Measurements from ENCODE around the gene RABGAP1L. TPM values are rescaled to one million over a fixed set of nuclear protein-coding genes. Genes with fewer than 3 reads are reported as not detected.
"Not testable (repeated sequence)": the region's sequence is repeated elsewhere in the genome, so short reads cannot be mapped to it uniquely, and the experiment has no call there.

The RABGAP1L gene
- total RNA-seq, 1 donor from 2014 or later = 48.5 TPM

- no peak for TF ChIP-seq CTCF (IDR thresholded peaks at IDR 0.05; ENCODE audit: unreplicated experiment)
- Mint-ChIP-seq H3K27ac (no peak overlapping the region), H3K27me3 (ENCODE audit: low read depth) (no peaks in the 10 kb centered on the region), H3K4me1 (no peaks in the 10 kb centered on the region), H3K9me3 (no peaks in the 10 kb centered on the region), H3K36me3 (peaks cover 5% of the 10 kb centered on the region), H3K4me3 (no peak overlapping the region)
- DNase-seq (ENCODE audit: low spot score in 2 of 2, unreplicated experiment in 2 of 2) = no peak
Observed at GRCh38 chr1:174399211-174399610, 239.9 kb downstream of the RABGAP1L start.

GRCh38 chr1:174401075-174401474 lies 241.8 kb downstream of the RABGAP1L start:
- Mint-ChIP-seq H3K9me3 (no peaks in the 10 kb centered on the region), H3K27me3 (ENCODE audit: low read depth) (no peaks in the 10 kb centered on the region), H3K4me3 (no peak overlapping the region), H3K36me3 (peaks cover 5% of the 10 kb centered on the region), H3K27ac (no peak overlapping the region), H3K4me1 (no peaks in the 10 kb centered on the region)
- no peak for TF ChIP-seq CTCF (IDR thresholded peaks at IDR 0.05; ENCODE audit: unreplicated experiment)
- no peak for DNase-seq (ENCODE audit: low spot score in 2 of 2, unreplicated experiment in 2 of 2)

DNA sequence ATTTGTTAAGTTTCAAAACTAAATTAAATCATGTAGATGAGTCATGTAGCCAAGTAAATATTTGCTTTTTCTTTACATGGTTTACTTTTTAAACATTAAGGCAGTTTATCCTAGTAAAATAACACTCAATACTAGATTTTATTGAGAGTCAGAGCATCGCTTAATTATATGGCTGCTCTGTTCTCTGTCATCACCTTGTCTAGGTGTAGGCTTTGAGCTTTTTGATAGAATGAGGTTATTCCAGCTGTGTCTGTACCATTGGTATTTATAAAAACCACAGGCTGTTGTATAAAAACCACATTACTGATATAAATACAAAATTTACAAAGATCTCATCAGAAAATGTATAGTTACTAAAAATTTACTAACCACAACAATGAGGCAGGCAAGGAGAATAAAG lies 245.9 kb downstream of the RABGAP1L start:
- H3K36me3 Mint-ChIP-seq = no peaks in the 10 kb centered on the region
- H3K9me3 Mint-ChIP-seq = peaks cover 3% of the 10 kb centered on the region
- no peak for TF ChIP-seq CTCF (IDR thresholded peaks at IDR 0.05; ENCODE audit: unreplicated experiment)
- no peak overlapping the region for H3K27ac Mint-ChIP-seq
- no peaks in the 10 kb centered on the region for H3K27me3 Mint-ChIP-seq (ENCODE audit: low read depth)
- H3K4me3 Mint-ChIP-seq = no peak overlapping the region
- H3K4me1 Mint-ChIP-seq = no peaks in the 10 kb centered on the region
- DNase-seq (ENCODE audit: low spot score in 2 of 2, unreplicated experiment in 2 of 2) = no peak

DNA sequence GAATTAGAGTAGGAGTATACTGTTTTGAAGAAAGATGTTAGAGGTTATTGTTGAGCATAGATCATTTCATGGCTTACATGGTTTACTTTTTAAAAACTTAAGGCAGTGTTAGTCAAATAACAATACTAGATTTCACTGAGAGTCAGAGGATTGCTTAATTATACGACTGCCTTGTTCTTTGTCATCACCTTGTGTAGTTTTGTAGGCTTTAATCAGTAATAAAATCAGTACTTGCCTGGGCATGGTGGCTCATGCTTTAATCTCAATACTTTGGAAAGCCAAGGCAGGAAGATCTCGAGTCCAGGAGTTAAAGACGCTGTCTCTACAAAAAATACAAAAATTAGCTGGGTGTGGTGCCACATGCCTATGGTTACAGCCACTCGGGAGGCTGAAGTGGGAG lies 247.1 kb downstream of the RABGAP1L start:
- peaks cover 14% of the 10 kb centered on the region for H3K9me3 Mint-ChIP-seq
- no peaks in the 10 kb centered on the region for H3K36me3 Mint-ChIP-seq
- no peak for DNase-seq (ENCODE audit: low spot score in 2 of 2, unreplicated experiment in 2 of 2)
- no peak for TF ChIP-seq CTCF (IDR thresholded peaks at IDR 0.05; ENCODE audit: unreplicated experiment)
- no peaks in the 10 kb centered on the region for H3K27me3 Mint-ChIP-seq (ENCODE audit: low read depth)
- no peaks in the 10 kb centered on the region for H3K4me1 Mint-ChIP-seq
- no peak overlapping the region for H3K4me3 Mint-ChIP-seq
- no peak overlapping the region for H3K27ac Mint-ChIP-seq

- Mint-ChIP-seq H3K36me3 (no peaks in the 10 kb centered on the region), H3K27ac (no peak overlapping the region), H3K27me3 (ENCODE audit: low read depth) (no peaks in the 10 kb centered on the region), H3K4me1 (no peaks in the 10 kb centered on the region), H3K4me3 (no peak overlapping the region), H3K9me3 (peaks cover 24% of the 10 kb centered on the region)
- DNase-seq (ENCODE audit: low spot score in 2 of 2, unreplicated experiment in 2 of 2) = no peak
- no peak for TF ChIP-seq CTCF (IDR thresholded peaks at IDR 0.05; ENCODE audit: unreplicated experiment)
Observed at GRCh38 chr1:174407665-174408064, 248.3 kb downstream of the RABGAP1L start.

DNA sequence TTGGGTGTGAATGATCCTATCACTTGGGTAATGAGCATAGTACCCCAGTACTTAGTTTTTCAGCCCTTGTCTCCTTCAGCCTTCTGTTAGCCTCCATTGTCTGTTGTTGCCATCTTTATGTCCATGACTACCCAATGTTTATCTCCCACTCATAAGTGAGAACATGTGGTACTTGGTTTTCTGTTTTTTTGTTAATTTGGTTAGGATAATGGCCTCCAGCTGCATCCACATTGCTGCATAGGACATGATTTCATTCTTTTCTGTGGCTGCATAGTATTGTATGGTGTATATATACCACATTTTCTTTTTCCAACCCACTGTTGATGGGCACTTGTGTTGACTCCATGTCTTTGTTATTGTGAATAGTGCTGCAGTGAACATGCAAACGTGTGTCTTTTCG lies 248.8 kb downstream of the RABGAP1L start:
- H3K27me3 Mint-ChIP-seq (ENCODE audit: low read depth) = no peaks in the 10 kb centered on the region
- peaks cover 24% of the 10 kb centered on the region for H3K9me3 Mint-ChIP-seq
- DNase-seq (ENCODE audit: low spot score in 2 of 2, unreplicated experiment in 2 of 2) = no peak
- H3K36me3 Mint-ChIP-seq = no peaks in the 10 kb centered on the region
- H3K27ac Mint-ChIP-seq = no peak overlapping the region
- no peak overlapping the region for H3K4me3 Mint-ChIP-seq
- no peak for TF ChIP-seq CTCF (IDR thresholded peaks at IDR 0.05; ENCODE audit: unreplicated experiment)
- no peaks in the 10 kb centered on the region for H3K4me1 Mint-ChIP-seq

GRCh38 chr1:174409801-174410200 lies 250.5 kb downstream of the RABGAP1L start:
- not testable (repeated sequence) for H3K27ac Mint-ChIP-seq; H3K27me3 Mint-ChIP-seq (ENCODE audit: low read depth)
- peaks cover 24% of the 10 kb centered on the region for H3K9me3 Mint-ChIP-seq

More at GRCh38 chr1:174409801-174410200, 250.5 kb downstream of the RABGAP1L start:
- not testable (repeated sequence) for DNase-seq (ENCODE audit: low spot score in 2 of 2, unreplicated experiment in 2 of 2); H3K4me3 Mint-ChIP-seq; H3K36me3 Mint-ChIP-seq; H3K4me1 Mint-ChIP-seq
